A204.1 (cell line): ENCODE measurements around the gene DBX2.
A peak's percentile ranks its signal among the peaks of the same experiment; 100 is the strongest.
"Not testable (repeated sequence)": the region's sequence is repeated elsewhere in the genome, so short reads cannot be mapped to it uniquely, and the experiment has no call there.

Experiments
- FAIRE-seq: peaks from 2 replicates; lab custom pipeline; 2012; peaks lifted over from hg19 to GRCh38; lab: Jason Lieb, UNC

DBX2 gene

GRCh38 chr12:45050751-45051571 is at the start of gene DBX2:
DBX2 (minus strand) TSS chr12:45051099; CDS start chr12:45050927, 172 bp downstream.
- no peak for FAIRE-seq

DNA sequence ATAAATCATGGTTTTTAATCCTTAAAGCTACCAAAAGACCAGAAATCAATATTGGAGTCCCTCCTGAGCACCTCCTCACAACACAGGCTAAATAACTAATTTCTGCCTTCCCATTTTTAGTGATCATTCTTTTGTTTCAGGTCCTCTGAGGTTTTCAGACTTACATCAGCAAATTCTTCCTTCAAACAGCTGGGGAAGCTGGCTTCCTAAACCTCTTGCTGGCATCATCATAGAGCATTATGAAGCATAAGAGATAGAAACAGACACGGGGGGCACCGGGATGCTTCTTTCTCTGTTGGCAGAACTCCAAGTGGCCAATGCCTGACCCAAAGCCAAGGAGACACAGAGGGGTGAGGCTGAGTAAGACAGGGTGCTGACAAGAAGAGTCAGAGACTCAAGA is 47.9 kb upstream of the DBX2 start:
- FAIRE-seq: no peak

DNA sequence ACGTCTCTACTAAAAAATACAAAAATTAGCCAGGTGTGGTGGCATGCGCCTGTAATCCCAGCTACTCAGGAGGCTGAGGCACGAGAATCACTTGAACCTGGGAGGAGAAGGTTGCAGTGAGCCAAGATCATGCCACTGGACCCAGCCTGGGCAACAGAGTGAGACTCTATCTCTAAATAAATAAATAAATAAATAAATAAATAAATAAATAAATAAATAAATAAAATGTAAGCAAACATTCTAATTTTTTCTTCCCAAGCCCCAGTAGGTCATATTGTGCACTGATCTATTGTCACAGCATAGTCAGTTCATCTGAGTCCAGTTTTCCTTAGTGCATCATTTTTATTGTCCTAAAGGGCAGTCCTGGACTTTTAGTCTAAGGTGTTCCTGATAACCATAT is 44.5 kb upstream of the DBX2 start:
- not testable (repeated sequence) for FAIRE-seq

GRCh38 chr12:45093051-45093450 is 42.2 kb upstream of the DBX2 start:
- no peak for FAIRE-seq

DNA sequence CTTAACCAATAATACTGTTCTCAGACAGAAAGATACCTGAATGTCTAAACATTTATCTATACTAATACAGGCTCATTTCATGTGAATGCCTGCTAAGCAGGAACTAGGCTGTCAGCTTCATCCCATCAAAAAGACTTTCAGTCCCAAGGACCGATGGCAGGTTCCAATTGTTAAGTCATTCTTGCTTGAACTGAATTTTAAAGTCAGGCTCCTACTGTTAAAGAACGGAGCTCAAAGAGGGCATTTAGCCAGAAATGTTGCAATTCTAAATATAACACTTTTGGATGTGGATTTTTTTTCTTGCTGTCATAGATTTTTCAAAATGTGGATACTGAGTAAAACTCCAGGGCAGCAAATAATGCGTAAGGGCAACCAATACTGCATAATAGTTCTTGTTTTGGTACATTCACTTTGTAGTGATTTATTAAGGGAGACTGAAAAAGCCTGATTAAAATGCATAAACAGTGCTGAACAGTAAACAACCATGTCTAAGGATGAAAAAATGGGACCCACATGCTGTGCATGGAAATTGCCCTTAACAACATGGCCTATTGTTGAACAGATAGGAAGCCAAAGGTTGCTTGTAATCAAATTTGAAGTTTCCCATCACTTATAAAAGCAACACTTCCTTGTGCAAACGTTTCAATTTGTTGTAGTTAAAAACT is 38.6 kb upstream of the DBX2 start:
- no peak for FAIRE-seq

GRCh38 chr12:45088608-45089007 is 37.7 kb upstream of the DBX2 start:
- FAIRE-seq: no peak

GRCh38 chr12:45084248-45084647 is 33.3 kb upstream of the DBX2 start:
- FAIRE-seq: not testable (repeated sequence)

GRCh38 chr12:45077251-45077650 is 26.4 kb upstream of the DBX2 start:
- FAIRE-seq: no peak

DNA sequence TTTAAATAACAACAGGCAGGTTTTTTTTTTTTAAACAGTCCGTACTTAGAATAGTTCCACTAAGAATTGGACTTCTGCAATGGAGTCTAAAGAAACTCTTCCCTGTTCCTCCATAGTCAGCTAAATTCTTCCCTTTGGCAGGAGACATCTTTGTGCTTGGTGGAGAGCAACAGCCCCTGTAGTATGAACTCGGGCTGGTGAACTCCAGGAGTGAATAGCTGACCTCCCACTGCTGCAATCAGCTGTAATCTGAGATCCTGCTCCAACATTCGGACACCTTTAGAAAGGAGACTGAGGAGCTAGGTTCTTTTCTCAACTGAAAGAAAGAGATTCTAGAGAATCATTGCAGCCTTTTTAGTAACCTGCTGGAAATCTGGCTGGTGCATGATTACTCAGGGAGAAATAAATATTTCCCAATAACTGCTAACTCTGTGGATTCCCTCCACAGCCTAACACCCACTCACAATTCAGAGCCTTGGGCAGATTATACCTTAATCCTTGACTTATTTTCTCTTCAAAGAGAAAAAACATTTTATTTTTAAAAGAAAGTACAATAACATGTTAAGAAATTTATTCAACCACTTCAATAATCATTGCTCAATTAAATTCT is 25.6 kb upstream of the DBX2 start:
- no peak for FAIRE-seq

DNA sequence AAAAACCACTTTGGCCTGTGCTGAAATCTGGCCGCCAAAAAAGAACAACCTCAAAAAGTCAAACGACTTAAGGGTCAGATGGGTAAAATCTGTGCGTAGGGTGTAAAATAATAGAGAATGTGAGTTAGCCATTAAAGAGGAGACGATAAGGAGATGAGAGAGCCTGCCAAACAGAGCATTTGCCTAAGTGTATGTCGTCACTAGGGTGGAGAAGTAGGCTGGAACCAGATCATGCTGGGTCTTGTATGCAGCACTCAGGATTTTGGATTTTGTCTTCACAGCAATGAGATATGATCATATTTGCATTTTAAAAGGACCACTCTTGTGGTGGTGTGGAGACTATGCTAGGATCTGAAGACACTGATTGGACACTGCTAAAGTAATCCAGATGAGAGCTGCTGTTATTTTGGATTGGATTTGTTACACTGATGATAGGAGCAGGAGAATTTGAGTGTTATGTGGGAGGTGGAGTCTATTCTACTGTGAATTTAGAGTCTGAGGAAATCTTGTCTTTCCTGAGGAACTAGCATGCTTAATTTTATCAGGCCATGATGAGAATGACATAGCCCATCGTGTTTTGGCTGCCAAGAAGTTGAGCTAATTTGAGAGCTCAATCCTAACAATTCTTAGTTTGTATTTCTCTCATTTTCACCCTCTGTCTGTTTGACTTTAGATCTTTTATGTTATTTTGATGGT is 24.8 kb upstream of the DBX2 start:
- FAIRE-seq: no peak

DNA sequence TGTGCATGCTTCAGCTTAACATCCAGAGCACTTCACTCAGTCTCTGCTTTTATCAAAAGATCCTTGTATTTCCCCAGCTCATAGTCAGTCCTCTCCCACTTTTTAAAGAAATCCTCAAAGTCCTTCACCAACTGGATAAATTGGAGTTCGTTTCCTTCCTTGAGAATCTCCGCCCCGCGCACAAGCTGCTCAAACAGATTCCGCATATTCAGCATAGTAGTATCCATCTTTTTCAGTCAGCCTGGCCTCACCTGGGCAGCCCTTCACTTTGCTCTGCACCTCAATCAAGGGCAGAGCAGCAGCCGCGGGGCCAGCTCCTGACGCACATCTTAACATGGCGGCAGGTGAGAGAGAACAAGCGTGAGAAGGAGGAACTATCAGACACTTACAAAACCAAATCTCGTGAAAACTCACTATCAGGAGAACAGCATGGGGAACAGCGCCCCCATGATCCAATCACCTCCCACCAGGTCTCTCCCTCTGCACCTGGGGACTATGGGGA is 14.3 kb upstream of the DBX2 start:
- FAIRE-seq: no peak

DNA sequence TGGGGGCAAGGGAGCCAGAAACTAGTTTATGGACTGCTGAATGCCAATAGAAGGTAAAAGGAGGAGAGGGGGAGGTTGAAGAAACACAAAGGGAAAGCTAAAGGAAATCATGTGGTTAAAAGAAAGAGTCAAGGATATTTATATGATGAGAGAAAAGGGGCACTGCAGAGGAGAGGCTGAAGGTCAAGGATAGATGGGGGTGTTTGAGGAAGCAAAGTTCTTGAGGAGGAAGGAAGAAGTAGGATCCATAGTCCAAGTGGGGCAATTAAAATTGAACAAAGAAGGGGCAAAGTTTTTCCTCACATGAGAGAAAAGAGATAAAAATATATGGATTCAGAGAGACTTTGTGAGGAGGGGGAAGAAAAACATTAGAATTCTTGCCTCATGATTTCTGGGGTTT is 10.1 kb upstream of the DBX2 start:
- no peak for FAIRE-seq

DNA sequence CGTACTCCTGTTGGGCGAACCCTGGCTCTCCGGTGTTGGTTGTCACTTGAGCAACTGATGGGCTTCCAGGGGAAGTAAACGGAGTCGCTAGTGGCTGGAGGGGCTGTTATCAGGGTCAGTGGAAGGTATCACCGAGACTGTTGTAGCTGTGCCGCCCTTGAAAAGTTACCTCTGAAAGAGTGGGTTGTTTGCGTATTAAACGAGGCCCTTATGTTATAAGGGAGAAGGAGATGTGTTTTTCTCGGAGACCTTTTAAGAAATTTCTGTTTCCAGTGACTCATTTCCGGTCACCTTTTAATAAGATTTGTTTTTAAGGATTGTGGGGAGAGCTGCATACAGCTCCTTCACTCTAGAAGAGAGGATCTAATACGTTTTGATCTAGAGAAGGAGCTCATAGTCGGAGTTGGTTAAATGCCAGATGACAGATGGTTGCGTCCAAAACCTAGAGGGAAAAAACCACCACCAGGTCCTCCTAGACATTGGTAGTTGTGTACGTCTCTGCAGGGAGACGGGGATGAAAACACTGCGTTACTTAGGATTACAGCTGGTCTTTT is 750 bp upstream of the DBX2 start:
- no peak for FAIRE-seq

DNA sequence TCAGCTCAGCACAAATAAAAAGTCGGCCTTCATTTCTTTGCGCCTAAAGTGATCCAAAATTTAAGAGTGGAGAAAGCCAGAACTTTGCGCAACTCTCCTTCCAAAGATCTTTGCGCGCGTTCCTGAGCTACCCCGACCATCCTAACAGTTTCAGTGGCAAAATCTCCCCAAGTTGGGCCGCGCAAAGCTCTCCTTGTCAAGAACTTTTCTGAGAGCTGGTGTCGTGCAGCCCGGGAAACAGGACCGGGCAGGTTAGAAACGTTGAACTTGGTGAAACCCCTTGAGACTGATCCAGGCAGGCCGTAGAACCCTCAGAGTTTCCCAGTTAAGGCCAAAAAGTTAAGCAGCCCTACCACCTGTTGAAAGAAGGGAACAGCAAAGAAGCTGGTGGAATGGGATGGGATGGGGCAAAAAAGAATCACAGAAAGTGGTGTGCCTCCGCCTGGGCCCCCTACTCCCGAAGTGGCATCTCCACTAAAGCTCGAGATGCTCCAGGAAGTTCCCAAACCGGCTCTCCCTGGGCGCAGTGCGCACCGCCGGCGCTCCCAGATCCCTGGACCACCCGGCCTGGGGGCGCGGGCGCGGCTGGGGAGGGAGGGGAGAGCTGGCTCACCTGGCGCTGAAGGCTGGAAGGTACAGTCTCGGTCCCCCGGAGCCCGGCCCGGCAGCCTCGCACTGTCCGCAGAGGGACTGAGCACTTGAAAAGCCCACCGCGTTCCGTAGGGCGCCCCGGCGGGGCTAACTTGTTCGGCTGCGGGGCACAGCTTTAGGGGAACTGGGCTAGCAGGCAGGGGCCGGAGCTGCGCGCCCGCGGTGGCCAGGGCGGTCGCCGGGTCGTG is 768 bp downstream of the DBX2 start:
- no peak for FAIRE-seq

DNA sequence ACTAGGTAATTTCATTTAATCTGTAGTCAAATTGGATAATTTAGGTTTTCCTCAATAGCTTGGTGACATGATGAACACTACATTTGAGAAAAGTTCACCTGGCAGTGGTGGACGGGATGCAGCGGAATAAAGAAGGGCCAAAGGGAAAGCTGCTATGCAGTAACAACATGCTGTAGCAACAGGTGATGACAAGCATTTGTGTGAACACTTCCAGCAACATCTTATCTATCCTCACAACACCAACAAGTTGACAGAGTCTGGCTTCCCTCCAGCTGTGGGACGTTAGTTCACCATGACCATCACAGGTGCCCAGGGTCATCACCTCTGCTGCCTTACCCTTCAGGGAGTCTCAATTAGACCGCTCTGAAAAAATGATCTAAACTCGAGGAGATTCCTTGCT is 8.3 kb downstream of the DBX2 start:
- no peak for FAIRE-seq

DNA sequence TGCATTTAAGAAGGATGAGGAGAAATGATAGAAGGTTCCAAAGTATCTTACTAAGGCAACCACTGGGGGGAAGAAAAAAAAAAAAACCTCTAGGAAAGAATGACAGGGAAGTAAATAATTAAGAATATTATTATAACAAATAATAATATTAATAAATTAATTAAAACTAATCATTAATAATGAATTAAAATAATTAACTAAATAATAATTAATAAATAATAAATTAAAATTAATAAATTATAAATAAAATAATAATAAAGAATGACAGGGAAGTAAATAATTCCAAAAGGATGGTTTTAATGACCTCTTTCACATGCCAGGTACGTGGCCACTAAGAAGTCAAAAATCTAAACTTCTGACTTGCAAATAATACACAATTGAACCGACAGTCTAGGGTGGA is 9.9 kb downstream of the DBX2 start:
- FAIRE-seq: peak; percentile 62

GRCh38 chr12:45039757-45040156 is 11.1 kb downstream of the DBX2 start:
- no peak for FAIRE-seq

DNA sequence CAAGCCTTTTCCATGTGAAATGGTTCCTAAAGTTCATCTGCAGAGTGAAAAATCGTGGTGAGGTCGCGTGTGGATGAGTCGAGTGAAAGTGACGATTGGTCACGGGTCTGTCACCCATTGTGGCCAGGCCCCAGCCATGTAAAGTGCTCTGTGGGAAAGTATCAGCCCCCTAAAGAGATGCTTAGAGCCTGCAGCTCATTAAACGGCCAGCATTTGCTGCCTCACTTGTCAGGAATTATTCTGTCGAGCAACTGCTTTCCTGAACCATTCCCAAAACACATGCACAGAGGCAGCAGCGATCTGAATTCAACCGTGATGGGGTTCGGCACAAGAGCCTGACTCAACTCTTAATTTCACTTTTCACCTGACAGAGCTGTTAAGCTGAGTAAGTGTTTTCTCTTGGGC is 16.0 kb downstream of the DBX2 start:
- FAIRE-seq: no peak

DNA sequence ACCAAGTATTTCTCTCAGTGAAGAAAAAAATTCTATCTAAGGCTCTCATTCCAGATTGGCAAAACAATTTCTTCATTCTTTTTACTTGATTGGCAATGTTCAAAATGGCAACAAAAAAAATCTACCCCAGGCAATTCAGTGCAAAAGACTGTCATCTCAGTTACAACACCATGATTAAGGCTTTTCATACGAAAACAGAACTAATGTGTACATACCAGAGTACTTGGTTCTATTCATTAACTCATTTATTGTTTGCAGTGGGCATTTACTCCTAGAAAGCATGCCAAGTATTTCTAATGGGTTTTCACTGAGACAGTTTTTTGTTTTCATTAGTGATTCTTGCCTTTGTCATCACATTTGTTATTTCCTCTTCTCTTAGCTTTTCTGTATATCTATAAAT is 33.0 kb downstream of the DBX2 start:
- no peak for FAIRE-seq

DNA sequence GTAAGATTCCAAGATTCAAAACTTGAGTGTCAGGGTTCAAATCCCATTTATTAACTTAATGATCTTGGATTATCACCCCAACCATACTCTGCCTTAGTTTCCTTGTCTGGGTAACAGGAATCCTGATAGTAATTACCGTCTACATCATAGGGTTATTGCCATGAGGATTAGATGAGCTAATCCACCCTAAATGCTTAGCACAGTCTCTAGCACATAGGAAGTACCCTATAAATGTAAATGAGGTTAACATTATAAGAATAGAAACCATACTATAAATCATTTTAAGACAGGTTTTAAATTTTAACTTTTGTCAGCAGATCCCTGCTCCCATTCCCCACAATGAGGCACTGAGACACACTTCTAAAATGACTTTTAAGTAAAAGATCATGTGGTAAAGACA is 36.5 kb downstream of the DBX2 start:
- no peak for FAIRE-seq

GRCh38 chr12:45012749-45013148 is 38.1 kb downstream of the DBX2 start:
- no peak for FAIRE-seq
